Thoracic aorta (tissue), 2 donors: ENCODE measurements around the gene HJURP. TPM values are rescaled to one million over a fixed set of nuclear protein-coding genes. Genes with fewer than 3 reads are reported as not detected.

ENCODE experiments used
- ATAC-seq: fragments of 150-250 bp; one replicate; pipeline ENCODE4 v1.8.0; 2017; ENCODE audit warnings: low read depth; ENCODE audit not compliant: insufficient number of reproducible peaks, low FRiP score
- DNase-seq: peaks from one replicate; pipeline ENCODE4 v3.0.0-alpha.2; 2020; ENCODE audit warnings: low spot score
- H3K27ac ChIP-seq, 2 donors: fragments of 200-600 bp; sonication (generic); 1 replicate in 1 of 2; 2 replicates in 1 of 2; pipeline ENCODE4 v1.5.1; 2016; ENCODE audit warnings: mild to moderate bottlenecking in 2 of 2, moderate library complexity in 2 of 2
- H3K27me3 ChIP-seq: fragments of 200-600 bp; sonication (generic); replicated peaks from 2 replicates; pipeline ENCODE4 v1.6.0; 2016; ENCODE audit warnings: mild to moderate bottlenecking; ENCODE audit not compliant: insufficient read depth
- H3K36me3 ChIP-seq: fragments of 200-600 bp; sonication (generic); one replicate; pipeline ENCODE4 v1.5.1; 2016
- H3K4me1 ChIP-seq, 2 donors: fragments of 200-600 bp; sonication (generic); 1 replicate in 1 of 2; 2 replicates in 1 of 2; pipeline versions ENCODE4 v1.5.1 to v1.6.0; 2016; ENCODE audit warnings: low read depth in 2 of 2, mild to moderate bottlenecking in 1 of 2; ENCODE audit not compliant: control insufficient read depth in 1 of 2
- H3K4me3 ChIP-seq: fragments of 200-600 bp; sonication (generic); 2 replicates; pipeline ENCODE4 v1.5.1; 2016; ENCODE audit warnings: mild to moderate bottlenecking
- H3K9me3 ChIP-seq: fragments of 200-600 bp; sonication (generic); 2 replicates; pipeline ENCODE4 v1.5.1; 2016
- CTCF ChIP-seq: fragments of 200-600 bp; sonication (generic); IDR thresholded peaks from one replicate; pipeline ENCODE4 v1.5.1; 2019; ENCODE audit warnings: antibody characterized with exemption
- total RNA-seq, 2 donors: library from RNA; depleted of rRNA; stranded (reverse); fragments of >200 nt; gene quantifications; one replicate each; pipeline versions ENCODE4 v1.1.0 to v1.2.3, GENCODE V29; 2016

HJURP gene
- total RNA-seq, 2 donors from 2014 or later, result 0.95 to 1.6 TPM

- no peak for DNase-seq
- no peaks in the 10 kb centered on the region for H3K36me3 ChIP-seq
- no peak for ATAC-seq
- no peak overlapping the region for H3K4me3 ChIP-seq
- no peak for TF ChIP-seq CTCF
- H3K4me1 ChIP-seq, result no peaks in the 10 kb centered on the region
- no peak overlapping the region for H3K27ac ChIP-seq
- no peaks in the 10 kb centered on the region for H3K9me3 ChIP-seq
- no peaks in the 10 kb centered on the region for H3K27me3 ChIP-seq
Observed at GRCh38 chr2:233799716-233800115, 54.6 kb downstream of the HJURP start.

GRCh38 chr2:233799087-233799665, 55.2 kb downstream of the HJURP start:
- DNase-seq, result no peak
- no peak for TF ChIP-seq CTCF
- H3K9me3 ChIP-seq, result no peaks in the 10 kb centered on the region

GRCh38 chr2:233798335-233799086, 55.8 kb downstream of the HJURP start:
- no peak for TF ChIP-seq CTCF
- no peak for DNase-seq
- no peaks in the 10 kb centered on the region for H3K36me3 ChIP-seq
- no peaks in the 10 kb centered on the region for H3K4me1 ChIP-seq
- no peaks in the 10 kb centered on the region for H3K9me3 ChIP-seq
- H3K4me3 ChIP-seq, result no peak overlapping the region
- ATAC-seq, result no peak
- no peaks in the 10 kb centered on the region for H3K27me3 ChIP-seq
- no peak overlapping the region for H3K27ac ChIP-seq

More at GRCh38 chr2:233799087-233799665, 55.2 kb downstream of the HJURP start:
- no peak overlapping the region for H3K4me3 ChIP-seq
- no peaks in the 10 kb centered on the region for H3K4me1 ChIP-seq
- ATAC-seq, result no peak
- no peak overlapping the region for H3K27ac ChIP-seq
- no peaks in the 10 kb centered on the region for H3K27me3 ChIP-seq
- no peaks in the 10 kb centered on the region for H3K36me3 ChIP-seq

- H3K27ac ChIP-seq, result no peak overlapping the region
- no peak for ATAC-seq
- no peak overlapping the region for H3K4me3 ChIP-seq
- no peak for DNase-seq
- no peak for TF ChIP-seq CTCF
- H3K4me1 ChIP-seq, result no peaks in the 10 kb centered on the region
- H3K9me3 ChIP-seq, result no peaks in the 10 kb centered on the region
- H3K36me3 ChIP-seq, result no peaks in the 10 kb centered on the region
- no peaks in the 10 kb centered on the region for H3K27me3 ChIP-seq
Observed at GRCh38 chr2:233796254-233796653, 58.1 kb downstream of the HJURP start.

GRCh38 chr2:233795735-233796171, 58.6 kb downstream of the HJURP start:
- Histone ChIP-seq H3K36me3 (no peaks in the 10 kb centered on the region), H3K9me3 (no peaks in the 10 kb centered on the region), H3K27me3 (no peaks in the 10 kb centered on the region), H3K27ac (no peak overlapping the region), H3K4me1 (no peaks in the 10 kb centered on the region), H3K4me3 (no peak overlapping the region)
- no peak for ATAC-seq
- no peak for TF ChIP-seq CTCF
- DNase-seq, result no peak
